Right atrium auricular region (tissue), 2 donors: ENCODE measurements around the gene PYGB. TPM values are rescaled to one million over a fixed set of nuclear protein-coding genes. Genes with fewer than 3 reads are reported as not detected.

Experiments used
- DNase-seq: peaks from one replicate; pipeline ENCODE4 v3.0.0-alpha.2; 2019; ENCODE audit warnings: low spot score
- H3K27ac ChIP-seq, 2 donors: fragments of 200-600 bp; sonication (generic); 1 replicate in 1 of 2; 2 replicates in 1 of 2; pipeline ENCODE4 v1.5.1; 2016 to 2019
- H3K27me3 ChIP-seq, 2 donors: fragments of 200-600 bp; sonication (generic); one replicate each; pipeline versions ENCODE4 v1.5.1 to v1.6.0; 2017 to 2019
- H3K36me3 ChIP-seq: fragments of 200-600 bp; sonication (generic); one replicate; pipeline ENCODE4 v1.5.1; 2016
- H3K4me1 ChIP-seq, 2 donors: fragments of 200-600 bp; sonication (generic); one replicate each; pipeline versions ENCODE4 v1.5.1 to v1.6.0; 2017 to 2019
- H3K4me3 ChIP-seq, 2 donors: fragments of 200-600 bp; sonication (generic); 1 replicate in 1 of 2; 2 replicates in 1 of 2; pipeline ENCODE4 v1.5.1; 2017 to 2019; ENCODE audit warnings: mild to moderate bottlenecking in 1 of 2, moderate library complexity in 1 of 2
- H3K9me3 ChIP-seq, 2 donors: fragments of 200-600 bp; sonication (generic); one replicate each; pipeline ENCODE4 v1.5.1; 2019
- CTCF ChIP-seq, 2 donors: fragments of 200-600 bp; sonication (generic); IDR thresholded peaks; one replicate each; pipeline ENCODE4 v1.5.1; 2019; ENCODE audit warnings: antibody characterized with exemption in 2 of 2
- total RNA-seq, 2 donors: library from RNA; depleted of rRNA; stranded (reverse); fragments of >200 nt; gene quantifications; one replicate each; pipeline ENCODE4 v1.1.0, GENCODE V29; 2016

The PYGB gene
- total RNA-seq, 2 donors from 2014 or later = 145 to 174 TPM

- TF ChIP-seq CTCF (IDR thresholded peaks at IDR 0.05) = no peak
- H3K36me3 ChIP-seq = peaks cover 62% of the 10 kb centered on the region
- DNase-seq = no peak
- H3K27me3 ChIP-seq = no peaks in the 10 kb centered on the region
- H3K4me3 ChIP-seq = no peak overlapping the region
- H3K4me1 ChIP-seq = peaks cover 0 to 59% of the 10 kb centered on the region in 2 donors
- H3K9me3 ChIP-seq = no peaks in the 10 kb centered on the region
- H3K27ac ChIP-seq = peak overlapping the region; percentile 74 to 81
Measured at GRCh38 chr20:25293910-25294458, 46.1 kb downstream of the PYGB start.

- no peak for DNase-seq
- TF ChIP-seq CTCF (IDR thresholded peaks at IDR 0.05) = peak; percentile 51 to 81
- H3K9me3 ChIP-seq = no peaks in the 10 kb centered on the region
- H3K27ac ChIP-seq = peak overlapping the region; percentile 74 to 81
- no peaks in the 10 kb centered on the region for H3K27me3 ChIP-seq
- peaks cover 0 to 59% of the 10 kb centered on the region in 2 donors for H3K4me1 ChIP-seq
- H3K36me3 ChIP-seq = peaks cover 54% of the 10 kb centered on the region
- H3K4me3 ChIP-seq = no peak overlapping the region
Measured at GRCh38 chr20:25294459-25295385, 46.8 kb downstream of the PYGB start.

GRCh38 chr20:25295386-25296093 is 47.7 kb downstream of the PYGB start:
- Histone ChIP-seq H3K9me3 (no peaks in the 10 kb centered on the region), H3K4me3 (no peak overlapping the region), H3K27ac (peak overlapping the region; percentile 74 to 81), H3K36me3 (peaks cover 46% of the 10 kb centered on the region), H3K27me3 (no peaks in the 10 kb centered on the region), H3K4me1 (peaks cover 0 to 61% of the 10 kb centered on the region in 2 donors)
- TF ChIP-seq CTCF (IDR thresholded peaks at IDR 0.05) = no peak
- peak; percentile 76 for DNase-seq

DNA sequence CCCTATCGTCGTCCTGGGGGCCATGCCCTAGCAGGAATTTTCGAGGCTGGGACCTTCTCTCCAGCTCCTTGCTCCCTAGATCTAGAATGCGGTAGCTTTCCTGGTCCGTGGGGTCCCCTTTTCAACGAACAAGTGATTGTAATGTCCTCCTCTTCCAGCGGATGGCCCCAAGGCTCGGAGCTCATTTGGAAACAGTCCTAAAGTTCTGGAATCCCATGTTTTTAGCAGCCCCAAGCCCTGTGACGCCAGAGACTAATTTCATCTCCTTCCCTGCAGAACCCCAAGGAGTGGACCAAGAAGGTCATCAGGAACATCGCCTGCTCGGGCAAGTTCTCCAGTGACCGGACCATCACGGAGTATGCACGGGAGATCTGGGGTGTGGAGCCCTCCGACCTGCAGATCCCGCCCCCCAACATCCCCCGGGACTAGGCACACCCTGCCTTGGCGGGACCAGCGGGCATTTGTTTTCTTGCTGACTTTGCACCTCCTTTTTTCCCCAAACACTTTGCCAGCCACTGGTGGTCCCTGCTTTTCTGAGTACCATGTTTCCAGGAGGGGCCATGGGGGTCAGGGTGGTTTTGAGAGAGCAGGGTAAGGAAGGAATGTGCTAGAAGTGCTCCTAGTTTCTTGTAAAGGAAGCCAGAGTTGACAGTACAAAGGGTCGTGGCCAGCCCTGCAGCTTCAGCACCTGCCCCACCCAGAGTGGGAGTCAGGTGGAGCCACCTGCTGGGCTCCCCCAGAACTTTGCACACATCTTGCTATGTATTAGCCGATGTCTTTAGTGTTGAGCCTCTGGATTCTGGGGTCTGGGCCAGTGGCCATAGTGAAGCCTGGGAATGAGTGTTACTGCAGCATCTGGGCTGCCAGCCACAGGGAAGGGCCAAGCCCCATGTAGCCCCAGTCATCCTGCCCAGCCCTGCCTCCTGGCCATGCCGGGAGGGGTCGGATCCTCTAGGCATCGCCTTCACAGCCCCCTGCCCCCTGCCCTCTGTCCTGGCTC is 48.5 kb downstream of the PYGB start:
- Histone ChIP-seq H3K27ac (peak overlapping the region; percentile 74 to 81), H3K9me3 (no peaks in the 10 kb centered on the region), H3K36me3 (peaks cover 37% of the 10 kb centered on the region), H3K27me3 (no peaks in the 10 kb centered on the region), H3K4me3 (no peak overlapping the region), H3K4me1 (peaks cover 0 to 63% of the 10 kb centered on the region in 2 donors)
- peak; percentile 19 to 47 for TF ChIP-seq CTCF (IDR thresholded peaks at IDR 0.05)
- no peak for DNase-seq
